ENCODE results near the gene LAMA2.

Gene LAMA2

DNA sequence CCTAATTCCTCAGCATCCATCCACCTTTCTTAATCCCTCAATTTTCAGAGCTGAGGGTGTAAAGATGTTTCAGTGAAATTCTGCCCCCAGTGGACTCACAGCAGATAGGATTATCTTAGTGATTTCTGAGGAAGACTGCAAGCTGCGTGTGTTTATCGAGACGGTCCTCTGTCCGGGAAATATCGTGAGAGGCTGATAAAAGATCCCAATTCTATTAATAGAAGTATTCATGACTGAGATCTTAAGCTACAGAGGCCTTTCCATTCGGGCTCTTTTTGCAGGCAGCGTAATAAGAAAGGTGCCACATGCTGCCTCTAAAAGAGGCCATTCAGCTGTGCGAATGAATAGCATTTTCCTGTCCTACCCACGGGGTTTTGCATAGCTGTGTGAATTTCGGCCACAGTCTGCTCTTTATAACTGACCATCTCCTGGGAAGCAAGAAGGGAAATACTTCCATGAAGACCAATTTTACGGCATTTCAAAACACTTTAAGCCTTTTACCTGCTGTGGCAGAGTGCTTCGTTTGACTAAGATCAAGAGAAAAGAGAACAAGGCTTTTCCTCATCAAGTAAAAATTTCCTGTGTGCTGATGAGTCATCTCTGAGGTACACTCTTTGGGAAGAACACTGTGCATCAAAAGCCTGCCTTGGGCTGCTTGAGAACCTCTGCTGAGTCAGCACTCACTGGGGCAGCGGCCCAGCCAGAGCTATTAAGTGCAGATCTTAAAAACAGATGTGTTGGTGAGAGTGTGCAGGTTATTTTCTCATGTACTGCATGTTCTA lies 618.2 kb downstream of the LAMA2 start:
- no peak for DNase-seq

DNA sequence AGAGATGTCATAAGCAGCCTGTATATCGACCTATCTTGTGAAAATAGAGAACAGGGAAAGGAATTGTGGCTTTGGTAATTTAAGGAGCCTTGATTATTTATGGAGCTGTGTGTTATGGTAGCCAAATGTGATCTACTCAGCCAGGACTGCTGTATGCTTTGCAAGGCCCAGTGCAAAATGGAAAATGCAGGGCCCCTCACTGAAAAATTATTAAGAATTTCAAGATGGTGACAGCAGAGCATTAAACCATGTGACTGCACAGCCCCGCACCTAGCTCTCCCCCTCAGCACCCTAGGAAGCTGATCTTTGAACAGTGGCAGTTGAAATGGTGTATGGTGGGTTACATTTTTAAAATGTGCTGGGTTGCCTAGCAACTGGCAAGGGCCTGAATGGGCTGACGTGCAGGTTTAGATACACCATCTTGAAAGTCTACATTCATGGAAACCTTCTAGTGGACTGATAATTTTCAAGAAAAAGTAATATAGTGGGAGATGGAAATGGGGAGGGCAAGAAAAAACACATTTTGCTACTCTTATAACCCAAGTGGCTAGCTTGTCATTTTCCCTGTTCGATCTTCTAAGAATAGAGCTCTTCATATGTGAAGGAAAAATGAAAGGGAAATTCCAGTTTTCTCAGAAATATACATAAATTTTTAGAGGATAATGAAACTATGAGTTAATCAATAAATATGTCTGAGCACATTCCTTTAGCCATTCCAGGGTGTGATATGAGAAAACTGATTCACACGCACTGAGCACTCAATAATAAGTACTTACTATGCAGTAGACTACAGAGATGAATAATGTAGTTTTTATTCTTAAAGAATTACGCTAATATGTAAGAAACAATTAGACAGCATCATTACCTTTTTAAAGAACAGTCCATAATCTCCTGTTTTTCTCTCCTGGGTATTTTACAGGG lies 619.1 kb downstream of the LAMA2 start:
- DNase-seq: no peak

DNA sequence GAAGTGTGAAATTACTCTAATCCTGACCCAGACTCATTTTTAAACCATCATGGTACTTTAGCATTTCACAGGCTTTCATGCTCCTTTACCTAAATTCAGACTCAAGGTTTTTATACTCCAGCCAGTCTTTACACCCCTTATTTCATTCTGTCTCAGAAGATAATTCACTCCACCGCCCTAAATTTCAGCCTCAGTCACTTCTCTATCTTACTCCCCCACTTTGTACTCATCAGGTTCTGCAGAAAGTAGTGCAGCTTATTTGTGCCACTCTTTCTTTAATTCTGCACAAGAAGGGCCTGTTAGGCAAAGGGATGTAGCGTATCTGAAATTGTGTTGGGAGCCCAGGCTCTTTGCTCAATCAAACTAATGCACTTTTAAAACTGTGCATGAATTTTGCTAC lies 621.5 kb downstream of the LAMA2 start:
- DNase-seq: no peak

DNA sequence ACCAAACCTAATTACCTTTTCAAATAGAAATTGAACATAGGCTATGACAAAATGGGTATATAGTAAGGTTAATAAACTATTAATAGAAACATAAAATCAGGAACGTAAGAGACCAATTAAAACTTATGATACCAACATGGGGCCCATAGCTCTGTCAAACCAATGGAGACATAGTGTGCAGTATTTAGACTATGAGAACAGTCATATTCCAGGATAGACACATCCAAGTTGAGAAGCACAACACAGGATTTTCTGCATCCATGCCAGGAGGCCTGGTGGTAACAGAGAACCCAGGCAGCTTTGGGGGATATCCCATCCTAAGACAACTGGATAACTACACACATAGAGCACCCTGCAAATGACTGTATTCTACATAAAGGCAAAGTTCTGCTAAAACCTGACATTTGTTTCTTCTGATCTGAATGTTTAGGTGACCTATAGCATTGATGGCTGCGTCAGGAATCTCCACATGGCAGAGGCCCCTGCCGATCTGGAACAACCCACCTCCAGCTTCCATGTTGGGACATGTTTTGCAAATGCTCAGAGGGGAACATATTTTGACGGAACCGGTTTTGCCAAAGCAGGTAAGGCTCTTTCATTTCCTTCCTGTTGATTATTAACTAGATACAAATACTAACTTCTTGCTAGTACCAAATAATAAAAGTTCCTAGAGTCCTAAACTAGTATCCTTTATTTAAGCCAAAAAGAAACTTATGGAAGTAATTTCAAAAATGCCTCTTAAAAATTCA lies 624.3 kb downstream of the LAMA2 start:
- DNase-seq: no peak

DNA sequence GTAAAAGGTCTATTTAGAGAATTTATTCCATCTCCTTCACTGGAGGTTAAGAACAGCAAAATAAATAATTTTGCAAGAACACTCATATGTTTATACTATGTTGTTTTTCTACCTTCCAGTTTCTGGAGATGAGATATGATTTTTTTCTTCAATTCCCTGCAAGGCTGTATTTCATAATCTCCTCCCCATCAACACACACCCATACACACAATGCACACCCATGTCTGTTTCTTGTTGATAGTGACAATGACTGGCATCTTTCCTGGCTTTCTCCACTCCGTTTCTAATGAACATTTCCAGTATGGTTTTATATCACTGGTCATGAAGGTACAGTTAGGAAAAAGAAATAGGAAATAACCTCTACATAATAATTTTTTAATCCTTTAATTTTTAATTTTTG lies 624.9 kb downstream of the LAMA2 start:
- DNase-seq: no peak

DNA sequence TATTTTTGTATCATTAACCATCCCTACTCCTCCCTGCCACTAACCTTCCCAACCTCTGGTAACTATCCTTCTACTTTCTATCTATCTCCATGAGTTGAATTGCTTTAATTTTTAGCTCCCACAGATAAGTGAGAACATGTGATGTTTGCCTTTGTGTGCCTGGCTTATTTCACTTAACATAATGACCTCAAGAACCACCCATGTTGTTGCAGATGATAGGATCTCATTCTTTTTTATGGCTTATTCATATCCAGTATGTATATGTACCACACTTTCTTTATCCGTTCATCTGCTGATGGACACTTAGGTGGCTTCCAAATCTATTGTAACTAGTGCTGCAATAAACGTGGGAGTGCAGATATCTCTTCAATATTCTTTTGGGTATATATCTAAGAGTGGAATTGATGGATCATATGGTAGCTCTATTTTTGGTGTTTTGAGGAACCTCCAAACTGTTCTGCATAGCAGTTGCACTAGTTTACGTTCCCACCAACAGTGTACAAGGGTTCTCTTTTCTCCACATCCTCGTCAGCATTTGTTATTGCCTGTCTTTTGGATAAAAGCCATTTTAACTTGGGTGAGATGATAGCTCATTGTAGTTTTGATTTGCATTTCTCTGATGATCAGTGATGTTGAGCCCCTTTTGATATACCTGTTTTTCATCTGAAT lies 625.7 kb downstream of the LAMA2 start:
- DNase-seq: no peak

DNA sequence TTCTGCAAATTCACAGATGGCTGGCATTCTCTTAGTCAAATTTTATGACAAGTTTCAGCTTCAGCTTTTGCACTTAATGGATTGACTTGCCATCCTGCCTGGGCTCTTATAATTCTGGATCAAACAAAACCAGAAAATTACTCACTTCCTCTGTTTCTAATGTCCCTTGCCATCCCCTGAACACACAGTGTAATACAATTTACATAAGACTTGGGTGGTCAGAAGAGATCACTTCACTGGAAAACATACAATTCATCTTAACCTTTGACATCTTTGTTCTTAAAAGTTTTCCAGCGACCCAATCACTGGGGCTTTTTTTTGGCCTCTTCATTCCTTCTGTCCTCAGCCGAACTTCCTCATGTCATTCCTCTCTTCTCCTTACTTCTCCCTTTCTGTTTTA lies 628.0 kb downstream of the LAMA2 start:
- no peak for DNase-seq

DNA sequence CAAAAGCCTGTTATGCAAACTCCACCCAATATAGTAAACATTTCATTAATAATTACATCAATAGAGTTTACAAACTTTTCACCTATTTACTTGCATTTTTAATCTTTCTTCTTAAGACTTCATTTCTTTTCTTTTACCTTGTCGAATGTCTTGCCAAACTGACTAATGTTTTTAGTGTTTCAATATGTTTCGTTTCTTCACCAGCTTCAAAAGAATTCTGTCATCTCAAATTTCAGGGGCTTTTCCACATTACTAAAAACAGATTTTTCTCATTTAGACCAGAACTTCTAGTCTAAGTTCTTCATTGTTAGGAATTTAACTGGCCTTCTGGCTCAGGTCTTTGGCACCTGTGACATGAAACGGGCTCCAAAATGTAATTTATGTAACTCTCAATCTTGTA lies 630.5 kb downstream of the LAMA2 start:
- no peak for DNase-seq

DNA sequence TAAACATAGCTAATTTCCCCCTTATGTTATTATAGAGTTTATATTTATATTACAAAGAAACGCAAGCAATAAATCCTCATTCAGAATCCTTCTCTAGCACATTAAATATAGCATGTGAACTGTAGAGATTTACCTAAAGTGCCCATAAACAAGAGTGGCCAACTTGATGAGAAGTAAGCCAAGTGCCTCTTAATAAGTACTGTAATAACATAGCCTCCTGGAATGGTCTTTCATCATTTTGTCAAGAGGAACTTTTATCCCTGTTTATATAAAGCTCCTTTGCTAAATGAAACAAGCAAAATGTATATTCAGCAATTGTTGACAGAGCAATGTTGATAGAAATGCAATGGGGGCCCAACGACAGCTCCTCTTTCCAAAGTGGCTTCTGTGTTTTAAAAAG lies 632.1 kb downstream of the LAMA2 start:
- no peak for DNase-seq

DNA sequence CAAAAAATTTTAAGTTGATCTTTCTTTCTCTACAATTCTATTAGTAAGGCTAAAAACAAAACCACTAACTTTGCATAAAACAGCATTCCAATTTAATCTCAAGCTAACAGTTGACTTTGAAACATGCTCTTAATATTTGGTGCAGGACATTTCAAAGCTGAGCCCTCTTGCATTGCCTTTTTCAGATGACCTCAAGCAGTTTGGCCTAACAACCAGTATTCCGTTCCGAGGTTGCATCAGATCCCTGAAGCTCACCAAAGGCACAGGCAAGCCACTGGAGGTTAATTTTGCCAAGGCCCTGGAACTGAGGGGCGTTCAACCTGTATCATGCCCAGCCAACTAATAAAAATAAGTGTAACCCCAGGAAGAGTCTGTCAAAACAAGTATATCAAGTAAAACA lies 633.1 kb downstream of the LAMA2 start:
- no peak for DNase-seq

DNA sequence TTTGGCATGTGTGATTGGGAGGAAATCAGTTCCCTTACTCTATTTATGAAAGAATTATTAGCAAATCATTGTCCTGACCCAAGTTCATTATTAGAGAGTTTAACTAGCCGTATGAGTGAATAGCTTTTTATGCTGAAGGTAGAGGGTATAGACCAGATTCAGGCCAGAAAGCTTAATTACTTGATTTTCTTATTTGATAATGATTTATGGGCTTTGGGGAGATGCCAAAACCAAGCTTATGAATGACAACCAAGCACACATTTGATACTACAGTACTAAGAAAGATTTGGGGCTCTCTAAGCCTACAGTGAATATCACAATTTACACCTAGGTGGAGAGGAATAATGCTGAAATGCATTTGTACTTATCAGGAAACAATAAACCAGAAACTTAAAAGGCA lies 633.8 kb downstream of the LAMA2 start:
- DNase-seq: no peak

DNA sequence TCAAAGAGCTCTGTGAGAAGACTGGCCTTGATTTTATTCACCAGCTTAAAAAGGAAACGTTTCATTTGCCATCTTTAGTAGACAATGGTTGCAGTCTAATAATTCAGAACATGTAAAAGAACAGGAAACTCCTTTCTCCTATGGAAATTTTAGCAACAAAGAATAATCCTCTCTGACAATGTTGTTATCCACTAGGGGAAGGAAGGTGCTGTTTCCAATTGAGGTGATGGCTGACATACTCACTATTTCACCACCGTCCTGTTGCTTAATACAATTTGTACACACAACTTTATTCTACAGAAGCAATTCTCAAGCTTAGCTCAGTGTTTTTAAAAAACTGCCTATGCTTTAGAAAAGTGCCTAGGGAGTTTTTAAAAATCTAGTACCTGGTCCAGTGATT lies 634.4 kb downstream of the LAMA2 start:
- no peak for DNase-seq

DNA sequence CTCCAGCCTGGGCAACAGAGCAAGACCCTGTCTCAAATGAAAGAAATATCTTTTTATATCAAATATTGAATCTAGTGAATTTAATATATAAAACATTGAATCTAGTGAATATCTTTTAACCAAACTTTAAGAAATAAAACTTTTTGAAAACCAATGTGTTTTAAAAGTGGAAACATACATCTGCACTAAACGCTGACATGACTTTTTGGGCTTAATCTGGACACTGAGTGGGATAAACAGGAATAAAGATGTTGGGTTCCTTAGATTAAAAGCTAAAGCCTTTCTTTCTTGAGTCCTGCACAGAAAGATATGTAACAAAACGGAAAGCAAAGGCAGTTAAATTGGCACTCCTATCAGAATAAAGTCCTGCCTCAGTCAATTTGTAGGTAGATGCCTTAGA lies 636.8 kb downstream of the LAMA2 start:
- DNase-seq: no peak

DNA sequence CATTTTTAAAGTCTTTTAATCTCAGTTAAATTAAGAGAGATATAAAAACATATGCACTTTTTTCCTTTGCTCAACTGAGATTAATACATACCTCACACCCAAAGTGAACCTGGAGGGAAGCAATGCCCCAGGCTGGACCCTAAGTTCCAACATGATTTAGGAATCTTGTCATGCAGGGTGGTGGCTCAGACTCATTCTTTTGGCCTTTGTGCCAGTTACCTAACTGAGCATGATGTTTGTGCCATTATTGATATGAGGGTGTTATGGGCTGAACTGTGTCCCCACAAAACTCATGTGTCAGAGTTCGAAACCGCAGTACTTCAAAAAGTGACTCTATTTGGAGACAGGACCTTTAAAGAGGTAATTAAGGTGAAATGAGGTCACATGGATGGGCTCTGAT lies 639.0 kb downstream of the LAMA2 start:
- DNase-seq: no peak

DNA sequence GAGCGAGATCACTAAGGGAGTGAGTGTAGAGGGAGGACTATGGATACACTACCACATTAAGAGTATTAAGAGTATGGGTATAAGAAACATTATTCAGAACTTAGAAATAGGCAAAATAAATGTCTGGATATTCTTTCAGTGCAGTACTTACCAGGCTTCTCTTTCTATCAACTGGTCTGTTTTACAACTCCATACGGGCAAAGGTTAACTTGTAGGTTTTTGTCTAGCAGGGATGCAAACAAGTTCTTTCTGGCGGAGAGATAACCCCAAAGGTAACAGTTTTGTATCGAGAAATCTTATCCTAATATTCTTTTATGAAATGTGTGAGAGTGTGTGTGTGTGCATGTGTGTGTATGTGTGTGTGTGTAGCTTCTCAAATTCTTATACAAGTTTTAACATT lies 640.9 kb downstream of the LAMA2 start:
- DNase-seq: no peak

DNA sequence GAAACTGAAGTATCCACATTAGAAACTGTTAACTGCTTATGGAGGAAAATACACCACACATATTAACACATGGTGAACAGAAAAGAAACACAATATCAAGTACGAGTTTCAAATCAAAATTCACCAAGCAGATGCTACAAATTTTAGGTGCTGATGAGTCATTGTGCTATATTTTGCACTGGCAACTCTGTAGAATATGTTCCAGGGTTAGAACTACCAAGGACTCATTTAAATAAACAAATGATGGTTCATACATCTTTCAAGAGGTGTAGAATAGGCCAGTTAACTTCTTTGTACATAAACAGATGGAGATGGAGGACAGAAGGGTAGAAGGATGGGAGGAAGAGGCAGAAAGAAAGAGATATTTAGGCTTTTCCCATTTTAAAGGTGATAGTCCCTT lies 642.1 kb downstream of the LAMA2 start:
- DNase-seq: no peak

DNA sequence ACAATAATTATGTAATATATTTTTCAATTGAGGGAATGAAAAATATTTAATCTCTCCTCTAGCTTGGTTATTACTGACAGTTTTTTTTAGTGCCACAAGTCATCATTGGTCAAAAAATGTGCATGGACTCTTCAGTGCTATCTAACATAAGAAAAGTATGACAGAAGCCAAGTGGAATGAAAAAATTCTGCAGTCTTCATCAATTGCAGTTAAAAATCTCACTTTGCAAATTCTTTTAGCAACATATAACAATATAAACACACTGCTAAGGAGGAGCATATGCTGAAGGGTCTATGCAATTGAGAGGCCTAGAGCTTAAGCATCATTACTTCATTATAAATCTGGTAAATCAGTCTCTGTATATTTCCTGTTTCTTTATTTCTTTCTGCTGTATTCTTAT lies 652.0 kb downstream of the LAMA2 start:
- no peak for DNase-seq

DNA sequence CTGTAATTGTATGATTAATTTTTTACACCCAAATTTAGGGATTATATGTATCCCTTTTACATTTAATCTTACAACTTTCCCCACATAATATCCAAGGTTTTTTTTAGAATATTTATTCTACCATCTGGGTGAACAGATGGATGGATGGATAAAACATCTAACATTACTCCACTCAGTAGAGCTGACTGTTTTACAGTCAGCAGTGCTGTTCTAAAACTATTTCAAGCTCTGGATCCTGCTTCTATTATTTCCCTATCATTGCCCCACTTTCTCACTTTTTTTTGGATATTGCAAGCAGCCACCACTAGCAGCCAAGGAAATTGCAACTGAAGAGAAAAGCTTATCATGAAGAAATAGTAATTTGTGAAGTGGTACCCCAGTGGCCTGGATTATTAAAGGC lies 653.3 kb downstream of the LAMA2 start:
- DNase-seq: no peak

DNA sequence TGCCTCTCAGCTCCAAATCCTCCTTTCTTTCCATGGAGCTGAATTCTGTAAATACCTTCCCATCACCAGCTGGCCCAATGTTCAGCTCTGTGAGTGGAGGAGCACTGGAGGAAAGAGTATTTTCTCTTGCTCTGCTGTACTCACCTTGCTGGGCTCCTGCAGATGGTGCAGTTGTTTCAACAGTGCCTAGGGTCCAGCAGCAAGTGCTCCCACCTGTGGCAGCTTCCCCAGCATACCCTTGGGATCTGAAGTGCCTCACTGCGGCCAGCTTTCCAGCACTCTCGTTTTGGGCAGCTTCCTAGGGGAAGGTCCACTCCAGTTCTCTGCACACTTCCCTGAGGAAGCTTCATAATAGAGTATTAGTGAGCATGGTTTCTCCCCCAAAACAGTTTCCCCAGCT lies 656.1 kb downstream of the LAMA2 start:
- DNase-seq: no peak

DNA sequence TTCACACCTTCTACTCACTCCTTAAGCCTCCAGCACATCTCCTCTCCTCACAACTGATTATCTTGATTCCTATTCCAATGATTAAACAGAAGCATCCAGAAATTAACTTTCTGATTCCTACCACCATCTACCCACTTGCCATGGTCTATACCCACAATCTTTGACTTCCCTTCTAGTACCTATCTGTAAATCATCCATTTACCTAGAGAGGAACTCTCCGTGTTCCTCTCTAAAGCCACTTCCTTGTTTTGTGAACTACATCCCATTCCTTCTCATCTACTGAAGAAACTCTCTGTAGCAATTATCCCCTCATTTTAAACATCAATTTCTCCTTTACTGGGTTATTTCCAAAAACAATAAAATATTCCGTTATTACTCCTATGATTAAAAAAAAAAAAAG lies 659.8 kb downstream of the LAMA2 start:
- DNase-seq: no peak

DNA sequence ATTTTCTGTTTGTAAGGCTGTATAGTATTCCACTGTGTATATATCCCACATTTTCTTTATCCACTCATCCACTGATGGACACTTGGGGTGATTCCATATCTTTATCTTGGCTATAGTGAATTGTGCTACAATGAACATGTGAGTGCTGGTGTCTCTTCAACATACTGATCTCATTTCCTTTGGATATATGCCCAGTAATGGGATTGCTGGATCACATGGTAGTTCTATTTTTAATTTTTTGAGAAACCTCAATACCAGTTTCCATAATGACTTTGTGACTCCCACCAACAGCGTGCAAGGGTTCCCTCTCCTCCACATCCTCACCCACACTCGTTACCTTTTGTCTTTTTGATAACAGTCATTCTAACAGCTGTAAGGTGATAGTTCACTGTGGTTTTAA lies 661.0 kb downstream of the LAMA2 start:
- DNase-seq: no peak

DNA sequence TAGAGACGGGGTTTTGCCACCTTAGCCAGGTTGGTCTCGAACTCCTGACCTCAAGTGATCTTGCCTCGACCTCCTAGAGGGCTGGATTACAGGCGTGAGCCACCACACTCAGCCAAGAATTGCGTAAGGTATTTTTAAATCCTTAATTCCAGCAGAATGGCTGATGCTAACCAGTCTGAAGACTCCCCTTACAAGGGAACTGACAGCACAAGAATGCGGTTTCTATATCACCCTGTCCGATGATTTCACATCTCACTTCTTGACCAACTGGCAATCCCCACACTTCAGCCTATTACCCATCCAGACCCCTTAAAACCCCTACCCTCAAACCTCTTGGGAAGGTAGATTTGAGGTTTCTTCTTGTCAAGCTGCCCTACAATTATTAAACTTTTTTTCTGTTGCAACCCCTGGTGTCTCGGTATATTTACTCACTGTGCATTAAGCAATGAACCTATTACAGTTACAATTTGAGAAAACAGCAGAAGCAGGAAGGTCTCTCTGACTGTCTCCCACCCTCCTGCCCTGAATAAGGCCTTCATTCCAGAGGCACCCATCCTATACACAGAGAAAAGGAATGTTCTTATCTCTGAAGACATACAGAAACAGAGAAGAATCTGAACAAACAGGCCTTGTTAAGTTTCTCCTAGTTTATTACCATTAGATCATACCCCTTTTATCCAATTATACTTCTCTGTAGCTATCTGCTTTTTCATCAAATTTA lies 662.1 kb downstream of the LAMA2 start:
- DNase-seq: no peak

Measured in NCI-H2107 (cell line).